Astrocyte (in vitro differentiated cells and primary cell): ENCODE measurements around the gene SH3BGRL.
"Not testable (repeated sequence)": the region's sequence is repeated elsewhere in the genome, so short reads cannot be mapped to it uniquely, and the experiment has no call there.

Source experiments
- CTCF ChIP-seq: IDR thresholded peaks from 2 replicates; pipeline ENCODE4 v1.5.1; 2011; ENCODE audit warnings: low read depth, mild to moderate bottlenecking, inconsistent platforms, low read length, moderate library complexity; ENCODE audit not compliant: insufficient read depth
- EZH2 ChIP-seq: IDR thresholded peaks from 2 replicates; pipeline ENCODE4 v1.6.1; 2012; ENCODE audit warnings: mild to moderate bottlenecking, low read length, inconsistent platforms; ENCODE audit not compliant: insufficient read depth

GRCh38 chrX:81345296-81345695, 143.4 kb downstream of the SH3BGRL start:
- TF ChIP-seq CTCF, EZH2: not testable (repeated sequence)
